Measurements from ENCODE around the gene NPTX1.

NPTX1 gene

GRCh38 chr17:80457236-80457856, 19.1 kb downstream of the NPTX1 start:
- DNase-seq: no peak

- no peak for DNase-seq
Measured at GRCh38 chr17:80456465-80457235, 19.8 kb downstream of the NPTX1 start.

GRCh38 chr17:80455784-80456183, 20.6 kb downstream of the NPTX1 start:
- DNase-seq: no peak

GRCh38 chr17:80455336-80455710, 21.1 kb downstream of the NPTX1 start:
- peak in 1 of 2 donors; percentile 37 for DNase-seq

GRCh38 chr17:80454557-80455335, 21.7 kb downstream of the NPTX1 start:
- peak; percentile 94 for DNase-seq

- DNase-seq: no peak
Measured at GRCh38 chr17:80453998-80454556, 22.3 kb downstream of the NPTX1 start.

- no peak for DNase-seq
Measured at GRCh38 chr17:80453126-80453997, 23.0 kb downstream of the NPTX1 start.

GRCh38 chr17:80452173-80452915, 24.1 kb downstream of the NPTX1 start:
- no peak for DNase-seq

GRCh38 chr17:80451104-80451775, 25.2 kb downstream of the NPTX1 start:
- no peak for DNase-seq

GRCh38 chr17:80449930-80450576, 26.4 kb downstream of the NPTX1 start:
- no peak for DNase-seq

- no peak for DNase-seq
Measured at GRCh38 chr17:80449194-80449929, 27.0 kb downstream of the NPTX1 start.

- no peak for DNase-seq
Measured at GRCh38 chr17:80447790-80448189, 28.6 kb downstream of the NPTX1 start.

- DNase-seq: no peak
Measured at GRCh38 chr17:80446645-80447405, 29.6 kb downstream of the NPTX1 start.

- DNase-seq: no peak
Measured at GRCh38 chr17:80445726-80446110, 30.7 kb downstream of the NPTX1 start.

- DNase-seq: peak in 1 of 2 donors; percentile 27
Measured at GRCh38 chr17:80445007-80445725, 31.2 kb downstream of the NPTX1 start.

GRCh38 chr17:80444644-80444979, 31.8 kb downstream of the NPTX1 start:
- DNase-seq: no peak

- no peak for DNase-seq
Measured at GRCh38 chr17:80443916-80444643, 32.3 kb downstream of the NPTX1 start.

- no peak for DNase-seq
Measured at GRCh38 chr17:80443498-80443897, 32.9 kb downstream of the NPTX1 start.
